ENCODE measurements around the gene UNC13A.

UNC13A gene

GRCh38 chr19:17610384-17610783 is 77.8 kb downstream of the UNC13A start:
- no peak overlapping the region for H3K4me2 ChIP-seq (ENCODE audit: low read depth, low read length, poor library complexity, severe bottlenecking)
- no peaks in the 10 kb centered on the region for H3K4me1 ChIP-seq (ENCODE audit: insufficient read depth, low read length, poor library complexity, severe bottlenecking)
- no peaks in the 10 kb centered on the region for H3F3A ChIP-seq (ENCODE audit: low read depth)
- H3K36me3 ChIP-seq (ENCODE audit: insufficient read depth, low read length): no peaks in the 10 kb centered on the region
- no peaks in the 10 kb centered on the region for H3K27me3 ChIP-seq (ENCODE audit: insufficient read depth, low read length, poor library complexity, severe bottlenecking)
- no peaks in the 10 kb centered on the region for H3K9me3 ChIP-seq (ENCODE audit: insufficient read depth, low read depth, low read length)
- no peaks in the 10 kb centered on the region for H4K20me1 ChIP-seq (ENCODE audit: insufficient read depth, low read length, poor library complexity, severe bottlenecking)
- H3K4me3 ChIP-seq (ENCODE audit: low read length, poor library complexity, severe bottlenecking): no peak overlapping the region
- no peaks in the 10 kb centered on the region for H3K9me2 ChIP-seq (replicated peaks; ENCODE audit: low read depth, low read length)
- H2AFZ ChIP-seq (ENCODE audit: low read length): no peak overlapping the region
- TF ChIP-seq EZH2phosphoT487 (IDR thresholded peaks at IDR 0.05; ENCODE audit: borderline replicate concordance): no peak
- no peak for TF ChIP-seq CTCF (conservative IDR thresholded peaks at IDR 0.05; ENCODE audit: low read length)
- H3K9ac ChIP-seq (ENCODE audit: low read depth, low read length, poor library complexity, severe bottlenecking): no peak overlapping the region
- no peaks in the 10 kb centered on the region for H3K79me2 ChIP-seq (ENCODE audit: insufficient read depth, low read length)

- no peaks in the 10 kb centered on the region for H3K9me2 ChIP-seq (replicated peaks; ENCODE audit: low read depth, low read length)
- TF ChIP-seq CTCF (conservative IDR thresholded peaks at IDR 0.05; ENCODE audit: low read length): no peak
- no peak for TF ChIP-seq EZH2phosphoT487 (IDR thresholded peaks at IDR 0.05; ENCODE audit: borderline replicate concordance)
These were observed 80.2 kb downstream of the UNC13A start for GRCh38 chr19:17607936-17608335.

GRCh38 chr19:17606590-17607185 is 81.5 kb downstream of the UNC13A start:
- Histone ChIP-seq H3K4me2 (ENCODE audit: low read depth, low read length, poor library complexity, severe bottlenecking) (no peak overlapping the region), H3K4me1 (ENCODE audit: insufficient read depth, low read length, poor library complexity, severe bottlenecking) (no peaks in the 10 kb centered on the region), H3K79me2 (ENCODE audit: insufficient read depth, low read length) (no peaks in the 10 kb centered on the region), H3K9me3 (ENCODE audit: insufficient read depth, low read depth, low read length) (no peaks in the 10 kb centered on the region), H2AFZ (ENCODE audit: low read length) (no peak overlapping the region), H3K4me3 (ENCODE audit: low read length, poor library complexity, severe bottlenecking) (no peak overlapping the region), H3K9ac (ENCODE audit: low read depth, low read length, poor library complexity, severe bottlenecking) (no peak overlapping the region), H3F3A (ENCODE audit: low read depth) (no peaks in the 10 kb centered on the region), H3K9me2 (replicated peaks; ENCODE audit: low read depth, low read length) (no peaks in the 10 kb centered on the region), H3K36me3 (ENCODE audit: insufficient read depth, low read length) (no peaks in the 10 kb centered on the region), H4K20me1 (ENCODE audit: insufficient read depth, low read length, poor library complexity, severe bottlenecking) (no peaks in the 10 kb centered on the region), H3K27me3 (ENCODE audit: insufficient read depth, low read length, poor library complexity, severe bottlenecking) (no peaks in the 10 kb centered on the region)
- TF ChIP-seq CTCF (conservative IDR thresholded peaks at IDR 0.05; ENCODE audit: low read length) (no peak), EZH2phosphoT487 (IDR thresholded peaks at IDR 0.05; ENCODE audit: borderline replicate concordance) (no peak)

More at GRCh38 chr19:17607936-17608335, 80.2 kb downstream of the UNC13A start:
- Histone ChIP-seq H3K4me1 (ENCODE audit: insufficient read depth, low read length, poor library complexity, severe bottlenecking) (no peaks in the 10 kb centered on the region), H3K4me2 (ENCODE audit: low read depth, low read length, poor library complexity, severe bottlenecking) (no peak overlapping the region), H2AFZ (ENCODE audit: low read length) (no peak overlapping the region), H4K20me1 (ENCODE audit: insufficient read depth, low read length, poor library complexity, severe bottlenecking) (no peaks in the 10 kb centered on the region), H3K9me3 (ENCODE audit: insufficient read depth, low read depth, low read length) (no peaks in the 10 kb centered on the region), H3K9ac (ENCODE audit: low read depth, low read length, poor library complexity, severe bottlenecking) (no peak overlapping the region), H3K79me2 (ENCODE audit: insufficient read depth, low read length) (no peaks in the 10 kb centered on the region), H3K27me3 (ENCODE audit: insufficient read depth, low read length, poor library complexity, severe bottlenecking) (no peaks in the 10 kb centered on the region), H3F3A (ENCODE audit: low read depth) (no peaks in the 10 kb centered on the region), H3K36me3 (ENCODE audit: insufficient read depth, low read length) (no peaks in the 10 kb centered on the region), H3K4me3 (ENCODE audit: low read length, poor library complexity, severe bottlenecking) (no peak overlapping the region)
